GM18507 (cell line): ENCODE data around the gene CPA4.
"Not testable (repeated sequence)": the region's sequence is repeated elsewhere in the genome, so short reads cannot be mapped to it uniquely, and the experiment has no call there.

Experiments used
- DNase-seq: peaks from one replicate; pipeline ENCODE4 v3.0.0; 2011; ENCODE audit warnings: low read depth; ENCODE audit not compliant: insufficient read length; ENCODE audit errors: extremely low spot score
- FAIRE-seq: peaks from 2 replicates; lab custom pipeline; 2011; peaks lifted over from hg19 to GRCh38; lab: Jason Lieb, UNC

Gene CPA4

DNA sequence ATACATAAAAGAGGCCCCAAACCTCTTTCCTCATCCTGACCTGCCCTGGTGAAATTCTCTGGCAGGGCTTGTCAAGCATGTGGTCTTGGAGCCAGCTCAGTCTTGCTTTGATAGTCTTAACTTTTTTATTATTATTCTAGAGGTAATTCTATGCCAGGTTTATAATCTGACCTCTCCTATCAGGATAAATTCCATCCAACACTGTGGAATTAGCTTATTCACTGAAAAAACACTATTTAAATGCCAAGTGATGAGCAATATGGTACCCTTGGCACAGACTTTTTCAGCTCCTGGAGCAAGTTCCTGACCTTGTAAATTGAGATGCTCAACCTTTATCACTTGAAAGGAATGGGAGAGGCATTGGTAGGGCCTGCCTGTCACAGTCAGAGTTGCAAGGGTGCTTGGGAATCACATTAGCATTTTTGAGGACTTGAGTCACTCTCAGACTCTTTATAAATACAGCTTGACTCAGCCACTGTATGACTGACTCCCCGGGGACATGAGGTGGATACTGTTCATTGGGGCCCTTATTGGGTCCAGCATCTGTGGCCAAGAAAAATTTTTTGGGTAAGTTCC, at the start of gene CPA4:
Gene CPA4, plus strand, starts transcription at position 480 of the 576 bp plus-strand sequence. Its CDS starts 20 bp downstream, at position 500.
- no peak for FAIRE-seq

DNA sequence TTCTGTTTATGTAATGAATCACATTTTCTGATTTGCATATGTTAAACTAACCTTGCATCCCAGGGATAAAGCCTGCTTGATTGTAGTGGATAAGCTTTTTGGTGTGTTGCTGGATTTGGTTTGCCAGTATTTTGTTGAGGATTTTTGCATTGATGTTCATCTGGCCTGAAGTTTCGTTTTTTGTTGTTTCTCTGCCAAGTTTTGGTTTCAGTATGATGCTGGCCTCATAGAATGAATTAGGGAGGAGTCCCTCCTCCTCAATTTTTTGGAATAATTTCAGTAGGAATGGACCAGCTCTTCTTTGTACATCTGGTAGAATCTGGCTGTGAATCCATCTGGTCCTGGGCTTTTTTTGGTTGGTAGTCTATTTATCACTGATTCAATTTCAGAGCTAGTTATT, 49.5 kb upstream of the CPA4 start:
- FAIRE-seq: peak; percentile 70
- DNase-seq: not testable (repeated sequence)

More for the DNA sequence above, at the start of gene CPA4:
- no peak for DNase-seq

DNA sequence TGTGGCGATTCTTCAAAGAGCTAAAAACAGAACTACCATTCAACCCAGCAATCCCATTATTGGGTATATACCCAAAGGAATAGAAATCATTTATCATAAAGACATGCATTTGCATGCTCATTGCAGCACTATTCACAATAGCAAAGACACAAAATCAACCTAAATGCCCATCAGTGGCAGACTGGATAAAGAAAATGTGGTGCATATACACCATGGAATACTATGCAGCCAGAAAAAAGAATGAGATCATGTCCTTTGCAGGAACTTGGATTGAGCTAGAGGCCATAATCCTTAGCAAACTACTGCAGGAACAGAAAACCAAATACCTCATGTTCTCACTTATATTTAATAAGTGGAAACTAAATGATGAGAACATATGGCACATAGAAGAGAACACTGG, 46.5 kb upstream of the CPA4 start:
- FAIRE-seq, DNase-seq: not testable (repeated sequence)

DNA sequence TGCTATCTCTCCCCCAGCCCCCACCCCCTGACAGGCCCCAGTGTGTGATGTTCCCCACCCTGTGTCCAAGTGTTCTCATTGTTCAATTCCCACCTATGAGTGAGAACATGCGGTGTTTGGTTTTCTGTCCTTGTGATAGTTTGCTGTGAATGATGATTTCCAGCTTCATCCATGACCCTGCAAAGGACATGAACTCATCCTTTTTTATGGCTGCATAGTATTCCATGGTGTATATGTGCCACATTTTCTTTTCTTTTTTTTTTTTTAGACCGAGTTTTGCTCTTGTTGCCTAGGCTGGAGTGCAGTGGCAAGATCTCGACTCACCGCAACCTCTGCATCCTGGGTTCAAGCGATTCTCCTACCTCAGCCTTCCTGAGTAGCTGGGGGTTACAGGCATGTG, 44.1 kb upstream of the CPA4 start:
- not testable (repeated sequence) for DNase-seq, FAIRE-seq

DNA sequence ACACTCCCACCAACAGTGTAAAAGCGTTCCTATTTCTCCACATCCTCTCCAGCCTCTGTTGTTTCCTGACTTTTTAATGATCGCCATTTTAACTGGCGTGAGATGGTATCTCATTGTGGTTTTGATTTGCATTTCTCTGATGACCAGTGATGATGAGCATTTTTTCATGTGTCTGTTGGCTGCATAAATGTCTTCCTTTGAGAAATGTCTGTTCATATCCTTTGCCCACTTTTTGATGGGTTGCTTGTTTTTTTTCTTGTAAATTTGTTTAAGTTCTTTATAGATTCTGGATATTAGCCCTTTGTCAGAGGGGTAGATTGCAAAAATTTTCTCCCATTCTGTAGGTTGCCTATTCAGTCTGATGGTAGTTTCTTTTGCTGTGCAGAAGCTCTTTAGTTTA, 43.3 kb upstream of the CPA4 start:
- not testable (repeated sequence) for DNase-seq, FAIRE-seq

- FAIRE-seq (no peak), DNase-seq (no peak)
Measured at GRCh38 chr7:130254555-130254954, 38.4 kb upstream of the CPA4 start.

GRCh38 chr7:130256704-130257103, 36.3 kb upstream of the CPA4 start:
- FAIRE-seq (no peak), DNase-seq (no peak)

GRCh38 chr7:130258494-130259078, 34.4 kb upstream of the CPA4 start:
- no peak for DNase-seq
- no peak for FAIRE-seq

DNA sequence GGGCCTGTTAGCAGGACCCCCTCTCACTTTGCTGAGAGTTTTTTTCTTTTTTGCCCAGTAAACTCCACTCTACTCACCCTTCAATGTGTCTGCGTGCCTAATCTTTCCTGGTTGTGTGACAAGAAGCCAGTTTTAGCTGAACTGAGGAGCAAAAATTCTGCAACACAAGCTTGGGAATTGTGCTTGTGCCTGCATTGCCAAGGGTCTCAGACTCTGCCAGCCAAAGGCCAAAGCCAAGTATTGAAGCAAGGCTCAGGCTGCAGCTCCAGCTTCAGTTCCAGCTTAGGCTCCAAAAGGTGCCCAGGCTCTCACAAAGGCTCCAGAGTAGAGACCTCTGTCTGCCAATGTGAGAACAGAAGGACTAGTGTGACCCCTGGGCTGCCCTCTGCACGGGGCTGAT, 30.5 kb upstream of the CPA4 start:
- FAIRE-seq: no peak

GRCh38 chr7:130263130-130263529, 29.8 kb upstream of the CPA4 start:
- FAIRE-seq: no peak
- no peak for DNase-seq

More for the DNA sequence above, 30.5 kb upstream of the CPA4 start:
- DNase-seq: no peak

GRCh38 chr7:130266258-130266960, 26.6 kb upstream of the CPA4 start, which contains the start of gene CPA2:
Gene CPA2 (plus strand): TSS chr7:130266863. CDS start chr7:130266882, 19 bp downstream.
- DNase-seq (no peak), FAIRE-seq (no peak)

GRCh38 chr7:130266961-130267321, 26.0 kb upstream of the CPA4 start:
- no peak for DNase-seq
- no peak for FAIRE-seq

GRCh38 chr7:130268463-130269317, 24.3 kb upstream of the CPA4 start:
- DNase-seq: no peak
- FAIRE-seq: no peak

GRCh38 chr7:130269318-130269694, 23.7 kb upstream of the CPA4 start:
- DNase-seq (no peak), FAIRE-seq (no peak)

DNA sequence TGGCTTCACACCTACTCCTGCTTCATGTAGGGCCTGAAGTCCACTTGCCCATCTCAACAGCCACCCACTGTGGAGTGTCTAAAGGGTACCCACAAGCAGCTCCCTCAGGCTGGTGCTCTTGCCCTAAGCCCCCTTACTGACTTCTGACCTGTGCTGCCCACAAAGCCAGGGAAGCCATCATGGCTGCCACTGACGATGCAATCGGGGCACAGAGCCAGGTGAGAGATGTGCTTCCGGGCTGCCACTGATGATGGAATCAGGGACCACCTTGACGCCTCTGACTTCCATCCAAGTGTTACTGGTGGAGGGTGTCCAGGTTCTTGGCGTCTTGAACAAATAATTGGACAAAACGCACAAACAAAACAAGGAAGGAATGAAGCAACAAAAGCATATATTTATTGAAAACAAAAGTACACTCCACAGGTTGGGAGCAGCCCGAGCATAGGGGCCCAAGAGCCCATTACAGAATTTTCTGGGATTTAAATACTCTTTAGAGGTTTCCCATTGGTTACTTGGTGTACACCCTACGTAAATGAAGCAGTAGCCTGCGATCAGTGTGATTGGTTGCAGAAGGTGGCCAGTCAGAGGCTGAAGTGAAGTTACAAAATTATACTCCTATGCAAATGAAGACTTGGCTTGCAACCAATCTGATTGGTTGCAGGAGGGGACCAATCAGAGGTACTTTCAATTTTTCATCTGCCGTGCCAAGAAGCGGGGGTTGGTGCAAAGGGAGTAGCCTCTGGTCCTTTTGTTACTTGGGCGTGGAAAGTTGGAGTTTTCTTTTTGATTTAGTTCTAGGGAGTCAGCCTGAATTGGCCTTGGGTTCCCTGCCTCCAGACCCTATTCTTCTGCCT, 21.8 kb upstream of the CPA4 start:
- DNase-seq (no peak), FAIRE-seq (no peak)

DNA sequence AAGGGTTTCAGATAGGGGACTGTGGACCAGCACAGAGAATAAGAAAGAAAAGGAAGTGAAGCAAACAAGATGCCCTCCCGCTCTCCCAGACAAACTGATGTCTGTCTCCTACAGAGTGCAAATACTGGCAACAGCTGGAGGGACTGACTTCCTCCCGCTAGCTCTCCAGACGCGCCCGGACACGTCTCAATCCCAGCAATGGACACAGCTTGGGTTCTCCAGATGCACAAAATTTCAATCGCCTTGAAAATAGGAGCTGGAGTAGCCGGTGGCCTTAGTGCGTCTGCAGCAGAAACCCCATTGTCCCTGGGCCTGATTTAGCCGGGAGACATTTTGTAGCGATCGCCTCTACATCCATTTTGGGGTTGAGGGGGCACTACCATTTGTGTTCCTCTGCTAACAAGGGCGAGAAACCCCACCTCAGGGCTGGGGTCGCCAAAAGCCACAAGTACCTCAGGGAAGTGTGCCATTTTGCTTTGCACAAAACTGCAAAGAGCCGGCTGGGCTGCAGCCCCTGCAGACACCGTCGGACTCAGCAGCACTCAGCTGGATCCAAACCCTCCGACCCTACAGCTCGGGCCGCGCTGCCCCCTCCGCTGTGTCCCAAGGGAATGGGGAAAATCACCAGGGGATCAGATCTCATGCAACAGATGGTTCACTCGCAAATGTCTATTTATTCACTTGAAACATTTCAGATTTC, 20.4 kb upstream of the CPA4 start:
- FAIRE-seq (no peak), DNase-seq (no peak)

DNA sequence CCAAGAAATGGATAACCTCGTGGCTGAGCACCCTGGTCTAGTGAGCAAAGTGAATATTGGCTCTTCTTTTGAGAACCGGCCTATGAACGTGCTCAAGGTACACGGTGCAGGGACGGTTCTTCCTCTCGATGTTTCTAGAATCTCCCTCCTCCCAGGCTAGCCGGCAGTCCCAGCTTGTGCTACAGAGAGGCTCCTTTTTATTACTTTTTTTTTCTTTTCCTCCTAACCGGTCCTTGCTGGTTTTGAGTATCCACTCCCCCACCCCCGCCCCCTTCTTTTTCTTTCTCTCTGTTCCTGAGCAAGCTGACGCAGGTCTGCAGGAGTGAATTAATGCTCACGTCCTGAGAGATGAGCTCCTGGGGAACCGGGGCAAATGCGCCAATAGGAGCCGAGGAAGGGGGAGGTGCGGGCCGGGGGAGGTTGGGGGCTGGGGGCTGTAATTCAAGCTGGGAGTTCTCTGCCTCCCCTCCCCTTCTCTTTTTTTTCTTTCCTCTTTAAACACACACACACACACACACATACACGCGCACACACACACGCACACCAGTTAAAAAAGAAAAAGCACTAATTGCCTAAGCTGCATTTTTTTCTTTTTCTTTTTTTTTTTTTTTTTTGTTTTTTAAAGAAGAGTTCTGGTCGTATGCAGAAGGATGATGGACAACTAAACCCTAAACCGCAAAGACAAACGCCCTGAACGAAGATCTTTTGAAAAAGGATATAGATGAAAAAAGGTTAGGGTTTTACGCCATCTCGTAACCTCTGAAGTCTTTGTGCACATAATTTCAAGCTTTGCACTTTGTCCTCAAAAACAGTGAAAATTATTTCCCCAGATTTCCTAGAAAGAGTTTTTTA, 19.7 kb upstream of the CPA4 start:
- no peak for FAIRE-seq
- DNase-seq: no peak

- FAIRE-seq: no peak
- no peak for DNase-seq
Measured at GRCh38 chr7:130273933-130274255, 19.1 kb upstream of the CPA4 start.
